NAMALWA (cell line): ENCODE measurements around the gene PARP1.

Source experiments
- DNase-seq: peaks from one replicate; pipeline ENCODE4 v3.0.0-alpha.2; 2015; ENCODE audit warnings: low spot score

PARP1 gene

GRCh38 chr1:226405411-226405988, 2.4 kb downstream of the PARP1 start:
- peak; percentile 71 for DNase-seq

DNA sequence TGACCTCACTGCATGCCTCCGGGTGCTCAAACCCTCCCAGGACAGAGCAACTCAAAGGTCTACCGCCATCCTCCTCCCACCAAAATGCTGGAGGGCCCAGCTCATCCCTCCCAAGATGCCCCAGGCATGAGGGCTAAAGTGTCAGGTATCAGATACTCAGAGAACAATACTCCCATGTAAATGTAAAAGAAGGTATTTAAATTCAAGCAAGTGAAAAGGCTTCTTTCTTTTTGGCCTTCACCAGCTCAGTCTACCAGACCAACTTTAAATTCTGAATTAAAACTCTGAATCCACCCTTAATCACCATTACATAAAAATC, 3.0 kb downstream of the PARP1 start:
- no peak for DNase-seq

DNA sequence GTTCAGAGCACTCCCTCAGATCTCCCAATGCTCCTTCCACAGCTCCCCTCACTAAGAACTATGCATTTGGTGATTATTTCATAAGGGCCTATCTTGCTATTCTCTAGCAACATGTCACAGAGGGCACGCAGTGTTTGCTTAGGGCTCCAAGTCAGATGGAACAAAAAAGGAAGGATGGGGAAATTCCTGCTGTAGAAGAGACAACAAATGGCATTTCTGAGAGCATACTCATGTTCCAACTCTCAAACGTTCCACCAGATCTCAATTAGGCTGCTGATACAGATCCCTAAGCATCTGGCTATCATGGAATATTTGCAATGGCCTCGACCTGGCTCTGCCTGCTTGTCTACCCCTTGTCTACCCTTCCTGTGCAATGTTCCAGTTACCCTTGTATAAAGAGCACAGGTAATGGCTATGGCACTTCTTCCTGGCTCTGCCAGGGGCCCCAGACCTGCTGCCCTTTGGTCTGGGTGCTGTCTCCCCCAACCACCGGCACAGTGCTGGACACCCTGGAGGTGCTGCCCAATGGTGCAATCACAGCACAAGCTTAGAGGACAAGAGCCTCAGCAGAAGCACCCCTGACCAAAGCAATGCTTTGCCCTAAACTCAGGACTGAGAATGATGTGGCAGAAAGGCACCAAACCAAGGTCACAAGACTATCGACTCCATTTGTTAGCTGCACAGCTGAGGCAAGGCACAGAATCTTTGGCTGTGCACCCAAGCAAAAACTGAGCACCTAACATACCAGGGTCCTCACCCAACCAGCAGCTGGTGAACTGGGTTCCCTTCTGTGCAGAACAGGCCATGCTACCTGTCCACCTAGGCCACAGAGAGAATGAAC, 3.6 kb downstream of the PARP1 start:
- peak; percentile 61 for DNase-seq

GRCh38 chr1:226403201-226404034, 4.5 kb downstream of the PARP1 start:
- DNase-seq: peak; percentile 65

DNA sequence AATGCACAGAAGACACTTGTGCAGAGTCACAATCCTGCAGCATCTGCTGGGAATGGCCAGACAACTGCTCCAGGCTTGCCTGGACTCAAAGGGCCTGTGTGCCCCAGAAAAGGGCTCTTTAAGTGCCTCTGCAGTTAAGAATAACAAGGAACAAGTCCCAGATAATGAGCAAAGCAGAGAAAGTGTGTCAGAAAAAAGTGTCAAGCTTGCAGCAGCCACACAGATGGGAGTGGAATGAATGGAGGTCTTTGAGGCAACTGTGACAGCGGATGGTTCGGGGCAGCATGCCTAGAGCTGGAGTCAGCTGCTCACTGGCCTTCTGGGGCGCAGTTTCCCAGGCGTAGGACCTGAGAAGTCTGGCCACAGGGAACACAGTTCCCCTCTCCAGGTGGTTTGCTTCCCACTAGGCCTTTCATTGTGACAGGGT, 5.1 kb downstream of the PARP1 start:
- DNase-seq: no peak

DNA sequence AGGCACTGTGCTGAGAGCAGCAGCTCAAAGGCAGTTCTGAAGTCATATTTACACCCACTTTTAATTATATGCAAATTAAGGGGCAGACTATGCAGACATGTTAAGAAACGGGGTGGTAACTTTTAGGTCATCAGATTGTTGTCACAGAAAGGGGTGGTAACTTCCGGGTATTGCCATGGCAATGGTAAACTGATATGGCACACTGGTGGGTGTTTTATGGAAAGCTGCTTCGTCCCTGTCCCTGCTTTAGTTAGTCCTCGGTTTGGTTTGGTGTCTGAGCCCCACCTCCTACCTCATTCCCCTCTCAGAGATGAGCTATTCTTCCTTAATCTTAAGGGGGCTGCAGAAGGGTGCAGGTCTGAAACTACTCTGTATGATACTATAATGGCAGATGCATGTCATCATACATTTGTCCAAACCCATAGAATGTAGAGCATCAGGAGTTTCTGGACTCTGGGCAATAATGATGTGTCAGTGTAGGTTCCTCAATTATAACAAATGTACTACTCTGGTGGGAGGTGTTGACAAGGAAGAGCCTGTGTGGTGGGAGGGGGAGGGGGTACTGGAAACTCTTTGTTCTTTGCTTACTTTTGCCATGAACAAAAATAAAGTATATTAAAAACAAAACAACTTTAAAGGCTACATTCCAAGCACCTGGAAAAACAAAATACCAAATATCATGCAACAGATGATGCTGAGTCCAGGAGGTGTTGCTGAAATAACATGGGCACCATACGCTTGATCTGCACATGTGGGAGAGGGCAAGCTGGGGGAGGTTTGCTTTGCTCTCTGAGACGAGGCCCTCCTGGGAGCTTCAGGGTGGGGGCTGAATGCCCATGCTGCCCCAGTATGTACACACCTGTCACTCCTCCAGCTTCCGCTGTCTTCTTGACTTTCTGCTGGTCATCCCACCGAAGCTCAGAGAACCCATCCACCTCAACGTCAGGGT, 6.3 kb downstream of the PARP1 start:
- peak; percentile 91 for DNase-seq

GRCh38 chr1:226400519-226401354, 7.2 kb downstream of the PARP1 start:
- DNase-seq: no peak

DNA sequence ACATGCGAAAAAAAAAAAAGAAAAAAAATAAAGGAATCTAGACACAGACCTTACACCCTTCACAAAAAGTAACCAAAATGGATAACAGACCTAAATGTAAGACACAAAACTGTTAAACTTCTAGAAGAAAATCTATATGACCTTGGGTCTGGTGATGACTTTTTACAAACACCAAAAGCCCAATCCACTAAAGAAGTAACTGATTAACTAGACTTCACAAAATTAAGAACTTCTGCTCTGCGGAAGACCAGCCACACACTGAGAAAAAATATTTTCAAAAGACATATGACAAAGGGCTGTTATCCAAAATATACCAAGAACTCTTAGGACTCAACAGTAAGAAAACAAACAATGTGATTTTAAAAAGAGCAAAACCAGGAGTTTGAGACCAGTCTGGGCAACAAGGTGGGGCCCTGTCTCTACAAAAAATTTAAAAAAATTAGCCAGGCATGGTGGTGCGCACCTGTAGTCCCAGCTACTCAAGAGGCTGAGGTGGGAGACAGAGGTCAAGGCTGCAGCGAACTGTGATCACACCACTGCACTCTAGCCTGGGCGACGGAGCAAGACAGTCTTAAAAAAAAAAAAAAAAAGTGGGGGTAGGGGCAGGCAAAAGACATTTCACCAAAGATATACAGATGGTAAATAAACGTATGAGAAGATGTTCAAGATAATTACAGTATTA, 9.8 kb downstream of the PARP1 start:
- DNase-seq: no peak

GRCh38 chr1:226397011-226397926, 10.6 kb downstream of the PARP1 start:
- DNase-seq: no peak

DNA sequence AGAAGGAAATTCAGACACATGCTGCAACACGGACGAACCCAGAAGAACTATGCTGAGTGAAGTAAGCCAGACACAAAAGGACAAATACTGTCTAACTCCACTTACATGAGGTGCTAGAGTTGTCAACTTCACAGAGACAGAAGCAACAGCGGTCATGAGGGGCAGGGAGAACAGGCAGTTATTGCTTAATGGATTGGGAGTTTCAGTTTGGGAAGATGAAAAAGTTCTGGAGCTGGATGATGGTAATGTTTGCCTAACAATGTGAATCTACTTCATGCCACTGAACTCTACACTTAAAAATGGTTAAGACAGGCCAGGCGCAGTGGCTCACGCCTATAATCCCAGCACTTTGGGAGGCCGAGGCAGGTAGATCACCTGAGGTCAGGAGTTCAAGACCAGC, 12.1 kb downstream of the PARP1 start:
- DNase-seq: no peak

GRCh38 chr1:226394462-226394861, 13.4 kb downstream of the PARP1 start:
- DNase-seq: no peak

- DNase-seq: no peak
Measured at GRCh38 chr1:226390681-226391080, 17.2 kb downstream of the PARP1 start.

DNA sequence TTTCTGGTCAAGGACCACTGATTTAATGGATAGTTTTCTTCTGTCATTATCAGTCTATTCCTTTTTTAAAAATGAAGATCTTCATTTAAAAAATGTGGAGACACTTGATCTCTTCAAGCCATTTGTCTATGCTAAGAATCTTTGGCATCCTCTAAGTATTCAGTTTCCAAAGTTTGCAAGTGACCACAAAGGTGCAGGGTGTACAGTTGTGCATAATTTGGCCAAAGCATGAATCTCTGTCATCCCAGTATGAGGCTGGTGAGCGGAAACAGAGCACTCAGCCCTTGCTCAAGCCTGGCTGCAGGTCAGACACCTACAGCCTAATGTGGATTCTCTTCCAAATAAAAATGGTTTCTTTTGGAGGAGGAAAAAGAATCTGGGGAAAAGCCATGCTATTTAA, 19.8 kb downstream of the PARP1 start:
- DNase-seq: no peak

DNA sequence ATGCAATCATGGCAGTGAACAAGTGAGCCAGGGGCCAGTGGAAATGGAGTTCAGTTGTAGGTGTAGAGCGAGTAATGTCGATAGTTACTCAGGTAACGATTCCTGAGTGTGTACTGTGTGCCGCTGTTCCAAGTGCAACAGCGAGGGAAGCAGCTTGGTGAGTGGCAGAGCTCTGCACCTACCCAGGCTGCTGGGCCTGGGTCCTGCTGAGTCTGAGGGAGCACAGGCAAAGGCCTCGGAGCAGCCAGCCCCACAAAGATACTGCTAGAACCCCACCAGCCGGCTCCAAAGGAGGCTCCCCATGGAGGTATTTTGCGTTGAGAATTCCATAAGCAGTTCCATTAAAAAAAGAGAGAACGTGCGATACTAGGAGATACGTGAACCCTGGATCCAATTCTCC, 23.2 kb downstream of the PARP1 start:
- no peak for DNase-seq

DNA sequence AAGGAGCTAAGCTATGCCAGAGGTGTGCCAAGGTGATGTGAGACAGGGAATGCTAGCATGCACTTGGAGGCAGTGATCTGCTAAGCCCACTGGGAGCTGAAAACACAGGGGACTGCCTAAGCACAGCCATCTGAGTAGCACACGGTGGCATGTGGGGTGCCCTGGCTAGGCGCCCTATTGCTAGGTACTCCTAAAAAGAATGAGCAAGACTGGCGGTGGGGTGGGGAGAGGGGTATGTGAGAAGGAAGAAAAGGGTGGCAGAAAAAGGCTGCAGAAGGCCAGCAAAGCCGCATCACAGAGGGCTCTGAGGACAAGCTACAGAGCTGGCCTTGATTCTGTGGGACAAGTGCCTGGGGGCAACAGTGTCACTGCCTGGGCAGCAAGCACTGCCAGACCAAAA, 23.9 kb downstream of the PARP1 start:
- DNase-seq: no peak

GRCh38 chr1:226382030-226382429, 25.9 kb downstream of the PARP1 start:
- DNase-seq: no peak

- no peak for DNase-seq
Measured at GRCh38 chr1:226381226-226381998, 26.5 kb downstream of the PARP1 start.

DNA sequence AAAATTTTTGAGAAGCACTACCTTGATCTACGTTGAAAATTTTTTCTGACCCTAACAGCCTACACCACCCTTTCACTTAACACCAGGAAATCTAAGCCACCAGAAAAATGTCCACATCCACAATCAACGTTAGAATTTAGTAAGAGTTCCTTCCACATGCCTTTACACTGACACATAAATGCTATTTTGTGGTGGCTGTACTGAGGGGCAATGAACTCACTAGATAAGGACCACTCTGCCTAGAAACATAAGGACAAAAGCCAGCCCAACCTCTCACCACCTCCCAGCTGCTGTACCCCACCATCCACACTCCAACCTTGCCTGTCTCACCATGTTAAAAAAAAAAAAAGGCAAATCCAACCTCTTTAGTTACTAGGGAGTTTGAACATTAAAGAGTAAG, 29.8 kb downstream of the PARP1 start:
- DNase-seq: no peak
